IPS-NIHi11 (cell line): ENCODE results near the gene EDARADD.
A peak's percentile ranks its signal among the peaks of the same experiment; 100 is the strongest.

Experiments
- DNase-seq: peaks from one replicate; pipeline ENCODE4 v3.0.0; 2012; ENCODE audit warnings: mixed read lengths, low spot score

EDARADD gene

DNA sequence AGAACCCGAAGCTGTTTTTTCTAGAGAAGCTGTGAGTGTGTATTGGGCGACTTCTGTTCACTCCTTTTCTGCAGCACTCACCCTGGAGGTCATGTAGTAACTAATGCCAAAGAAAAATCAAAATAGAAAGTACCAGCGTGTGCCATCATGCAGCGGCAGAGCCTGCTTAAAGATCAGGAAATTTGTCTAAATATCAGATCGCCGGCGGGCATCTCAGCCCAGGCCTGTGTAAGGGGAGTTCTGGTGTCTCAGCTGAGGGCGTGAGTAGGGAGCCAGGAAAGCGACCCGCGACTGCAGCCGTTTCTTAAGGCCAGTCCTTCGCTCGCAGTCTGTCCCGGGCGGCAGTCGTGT lies 768 bp downstream of the EDARADD start:
- no peak for DNase-seq

DNA sequence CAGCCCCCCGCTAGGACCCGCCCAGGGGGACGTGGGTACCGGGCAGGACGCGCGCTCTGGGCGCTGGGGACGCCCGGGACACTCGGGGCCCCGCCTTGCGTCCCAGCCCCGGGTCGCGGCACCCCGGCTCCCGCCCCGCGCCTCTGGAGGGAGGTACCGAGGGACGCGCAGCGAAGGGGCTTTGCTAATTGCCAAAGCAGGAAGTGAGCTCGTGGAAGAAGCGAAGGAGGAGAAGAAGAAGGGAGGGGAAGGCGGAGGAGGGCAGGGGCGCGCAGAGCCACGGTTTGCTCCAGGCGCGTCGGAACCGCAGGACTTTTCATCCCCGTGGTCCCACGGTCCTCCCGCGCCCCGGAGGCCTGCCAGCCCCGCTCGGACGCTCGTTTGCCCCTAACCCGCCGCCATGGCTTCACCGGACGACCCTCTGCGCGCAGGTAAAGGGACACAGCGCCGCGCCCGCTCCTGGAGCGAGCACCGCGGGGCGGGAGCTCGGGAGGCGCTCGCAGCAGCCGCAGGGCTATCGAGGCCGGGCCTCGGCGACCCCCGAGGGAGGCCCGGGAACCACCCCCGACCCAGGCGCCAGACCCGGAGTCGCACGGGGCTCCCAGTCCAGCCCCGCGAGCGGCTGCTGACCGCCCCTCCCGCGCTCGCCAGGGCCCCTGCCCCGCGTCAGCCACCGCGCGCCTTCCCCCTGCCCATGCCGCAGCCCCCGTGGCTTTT lies 1.3 kb downstream of the EDARADD start:
- DNase-seq: peak; percentile 76

DNA sequence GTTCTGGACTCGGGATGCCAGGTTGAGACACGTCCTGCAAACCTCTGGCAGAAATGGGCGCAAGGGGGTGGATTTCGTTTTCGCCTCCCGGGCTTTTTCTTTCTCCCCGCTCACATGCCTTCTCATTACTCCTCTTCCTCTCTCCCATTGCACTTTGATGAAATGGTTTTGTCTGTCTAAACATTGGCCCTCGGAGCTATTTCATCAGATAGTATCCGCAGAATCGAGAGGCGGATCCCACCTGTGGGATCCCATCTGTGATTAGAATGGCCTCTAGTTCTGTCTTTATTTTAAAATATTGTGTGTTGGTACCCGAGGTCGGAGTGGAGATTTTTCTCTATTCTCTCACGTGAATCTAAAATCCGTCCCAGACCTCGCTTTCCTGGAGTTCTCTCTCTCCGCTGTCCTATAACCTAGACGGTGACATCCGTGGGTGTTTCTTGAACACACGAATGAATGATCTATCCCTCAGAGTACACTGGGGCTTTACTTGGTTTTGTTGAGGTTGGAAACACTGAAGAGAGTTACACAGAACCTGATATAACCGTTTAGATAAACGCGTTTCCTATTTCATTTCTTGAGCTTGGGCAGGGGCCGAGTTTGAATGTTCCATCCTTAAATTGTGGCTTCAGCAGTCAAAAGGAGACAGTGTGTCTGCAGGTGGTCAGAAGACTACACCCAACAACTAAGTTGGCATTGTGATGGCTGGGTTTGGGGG lies 2.0 kb downstream of the EDARADD start:
- DNase-seq: no peak

DNA sequence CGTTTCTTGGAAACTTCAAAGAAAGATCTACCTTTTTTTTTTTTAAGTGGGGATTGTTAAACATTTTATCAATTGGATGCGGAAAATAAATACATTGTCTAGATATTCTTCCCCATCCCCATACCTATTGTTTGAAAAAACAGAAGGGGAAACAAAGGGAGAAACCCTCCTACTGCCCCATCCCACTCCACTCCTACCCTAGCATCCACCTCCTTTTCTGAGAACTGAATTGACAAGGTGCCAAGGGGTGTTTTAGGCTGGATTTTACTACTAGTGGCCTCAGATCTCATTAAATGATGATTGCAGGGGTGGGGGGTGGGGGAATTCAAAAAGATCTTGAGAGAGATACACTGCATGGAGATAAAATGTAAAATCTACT lies 2.6 kb downstream of the EDARADD start:
- DNase-seq: no peak

DNA sequence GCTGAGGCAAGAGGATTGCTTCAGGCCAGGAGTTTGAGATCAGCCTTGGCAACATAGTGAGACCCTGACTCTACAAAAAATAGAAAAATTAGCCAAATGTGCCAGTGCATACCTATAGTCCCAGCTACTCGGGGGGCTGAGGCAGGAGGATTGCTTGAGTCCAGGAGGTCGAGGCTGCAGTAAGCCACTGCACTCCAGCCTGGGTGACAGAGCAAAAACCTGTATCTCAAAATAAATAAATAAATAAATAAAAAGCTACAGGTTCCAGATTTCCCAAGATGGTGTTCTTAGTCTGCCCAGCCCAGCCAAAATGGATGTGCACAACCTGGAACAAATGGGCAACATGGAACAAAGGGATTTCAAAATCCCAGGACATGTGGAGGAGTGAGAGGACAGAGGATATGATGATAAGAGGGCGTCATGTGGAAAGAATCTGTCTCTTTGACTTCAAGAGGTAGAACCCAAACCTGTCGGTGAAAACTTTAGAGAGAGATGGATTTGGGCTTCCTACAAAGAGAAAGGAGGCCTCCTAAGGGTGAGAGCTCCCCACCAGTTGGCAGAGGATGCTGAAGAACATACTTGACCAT lies 3.2 kb downstream of the EDARADD start:
- no peak for DNase-seq

DNA sequence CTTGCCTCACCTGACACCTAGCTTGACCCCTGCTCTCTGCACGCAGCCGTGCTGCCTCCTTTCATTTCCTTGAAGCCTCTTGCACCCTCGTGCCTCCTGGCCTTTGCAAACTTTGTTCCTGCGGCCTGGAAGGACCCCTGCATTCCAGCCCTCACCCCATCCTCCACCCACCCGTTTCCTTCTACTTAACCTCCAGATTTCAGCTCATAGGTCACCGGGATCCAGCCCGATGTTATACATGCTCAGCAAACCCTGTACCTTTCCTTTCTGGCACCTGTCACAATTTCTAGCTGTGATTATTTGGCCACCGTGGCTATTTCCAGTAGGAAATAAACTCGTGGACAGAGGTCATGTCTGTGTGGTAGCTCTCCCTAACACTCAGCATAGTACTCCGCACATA lies 4.5 kb downstream of the EDARADD start:
- DNase-seq: no peak

DNA sequence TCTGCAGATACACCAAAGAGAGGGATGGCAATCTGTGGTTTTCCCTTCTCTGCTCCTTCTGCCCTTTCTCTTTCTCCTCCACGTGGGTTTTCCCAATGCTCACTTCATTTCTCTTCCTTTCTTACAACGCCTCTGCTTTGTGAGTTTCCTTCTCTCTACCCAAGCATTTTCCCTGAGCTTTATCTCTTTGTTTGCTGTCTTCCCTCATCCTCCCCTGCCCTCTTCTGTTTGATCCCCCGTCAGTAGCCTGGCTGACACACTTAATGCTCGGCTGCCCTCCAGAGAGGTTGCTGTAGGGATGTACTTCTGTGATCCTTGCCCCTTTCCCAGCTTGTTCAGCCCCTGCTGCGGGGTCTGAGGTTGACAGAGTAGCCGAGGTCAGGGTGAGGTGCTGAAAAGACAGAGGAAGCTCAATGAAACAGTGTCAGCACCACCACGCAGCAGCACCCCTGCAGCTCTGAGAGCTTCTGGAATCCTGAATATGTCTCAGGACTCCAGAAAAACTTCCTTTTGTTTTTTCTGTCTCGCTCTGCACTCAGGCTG lies 6.0 kb downstream of the EDARADD start:
- DNase-seq: peak; percentile 47

DNA sequence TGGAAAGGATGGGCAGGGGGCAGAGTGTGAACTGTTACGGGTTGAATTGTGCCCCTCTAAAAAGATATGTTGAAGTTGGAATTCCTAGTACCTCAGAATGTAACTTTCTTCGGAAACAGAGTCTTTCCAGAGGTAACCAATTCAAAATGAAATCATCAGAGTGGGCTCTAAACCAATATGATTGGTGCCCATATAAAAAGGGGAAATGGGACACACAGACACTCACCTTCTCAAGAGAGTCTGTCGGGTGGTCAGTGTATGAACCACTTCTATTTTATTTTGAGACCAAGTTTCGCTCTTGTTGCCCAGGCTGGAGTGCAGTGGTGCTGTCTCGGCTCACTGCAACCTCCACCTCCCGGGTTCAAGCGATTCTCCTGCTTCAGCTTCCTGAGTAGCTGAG lies 7.6 kb downstream of the EDARADD start:
- no peak for DNase-seq

DNA sequence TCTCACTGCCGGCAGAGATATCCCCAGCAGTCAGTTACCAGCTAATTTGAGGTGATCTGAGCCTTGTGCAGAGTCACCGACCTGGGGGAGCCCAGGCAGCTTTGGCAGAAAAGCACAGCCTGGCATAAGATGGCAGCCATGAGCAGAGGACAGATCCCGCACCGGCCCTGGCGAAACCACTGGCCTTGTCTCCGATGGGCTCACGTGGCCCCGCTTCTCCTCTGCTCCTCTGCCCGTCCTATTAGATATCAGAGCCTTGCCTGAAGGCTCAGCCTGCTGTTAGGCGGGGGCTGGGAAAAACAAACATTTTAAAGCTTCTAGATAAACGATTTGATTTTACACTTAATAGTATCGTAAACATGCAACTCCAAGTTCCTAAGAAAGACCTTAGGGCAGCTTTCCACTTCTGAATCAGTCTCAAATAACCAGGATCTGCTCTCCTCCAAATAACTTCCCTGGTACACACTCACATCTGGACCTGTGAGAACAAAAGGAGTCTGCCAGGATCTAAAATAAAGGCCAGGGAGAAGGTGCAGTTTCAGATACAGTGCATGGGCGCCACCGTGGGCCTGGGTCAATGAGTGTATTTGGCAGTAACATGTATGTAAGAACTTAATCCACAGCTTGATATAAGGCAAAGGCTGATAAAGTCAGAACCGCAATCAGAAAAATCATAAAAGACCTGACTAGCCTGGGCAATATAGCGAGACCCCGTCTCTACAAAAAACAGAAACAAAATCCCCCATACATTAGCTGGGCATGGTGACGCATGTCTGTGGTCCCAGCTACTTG lies 10.0 kb downstream of the EDARADD start:
- no peak for DNase-seq

DNA sequence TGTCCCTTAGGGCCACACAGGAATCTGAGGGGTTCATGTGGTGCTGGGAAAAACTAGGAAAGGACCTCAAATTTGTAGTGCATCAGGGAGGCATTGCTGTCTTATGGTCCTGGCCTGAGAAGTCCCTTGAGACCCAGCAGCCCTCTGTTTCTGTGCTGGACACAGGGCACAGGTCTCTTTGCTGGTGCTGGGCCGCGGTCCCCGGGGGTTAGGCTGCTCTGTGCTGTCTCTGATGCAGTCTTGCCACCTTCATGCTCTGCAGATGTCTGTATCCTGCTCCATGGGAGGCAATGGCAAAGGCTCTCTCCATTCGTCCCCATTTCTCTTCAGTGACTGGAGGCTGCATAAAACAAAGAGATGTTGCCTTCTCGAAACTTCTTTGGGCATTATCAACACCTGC lies 13.0 kb downstream of the EDARADD start:
- no peak for DNase-seq

DNA sequence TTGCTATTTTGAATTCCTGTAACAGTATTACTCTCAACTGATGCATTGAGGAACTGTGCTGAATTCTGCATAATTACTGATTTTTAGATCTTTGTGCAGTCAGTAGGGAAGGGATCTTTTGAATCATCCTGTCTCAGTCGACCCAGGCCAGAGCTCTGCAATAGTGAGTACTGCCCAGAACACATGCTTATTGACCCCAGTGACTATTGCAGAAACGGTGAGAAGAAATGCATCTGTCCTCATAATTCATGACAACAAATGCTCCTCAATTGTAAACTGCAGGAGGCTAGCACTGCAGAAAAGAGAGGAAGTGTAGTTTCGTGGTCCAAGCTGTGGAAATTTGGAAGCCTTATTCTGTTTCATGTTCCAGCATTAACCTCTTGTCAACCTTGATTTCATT lies 19.6 kb downstream of the EDARADD start:
- DNase-seq: no peak

DNA sequence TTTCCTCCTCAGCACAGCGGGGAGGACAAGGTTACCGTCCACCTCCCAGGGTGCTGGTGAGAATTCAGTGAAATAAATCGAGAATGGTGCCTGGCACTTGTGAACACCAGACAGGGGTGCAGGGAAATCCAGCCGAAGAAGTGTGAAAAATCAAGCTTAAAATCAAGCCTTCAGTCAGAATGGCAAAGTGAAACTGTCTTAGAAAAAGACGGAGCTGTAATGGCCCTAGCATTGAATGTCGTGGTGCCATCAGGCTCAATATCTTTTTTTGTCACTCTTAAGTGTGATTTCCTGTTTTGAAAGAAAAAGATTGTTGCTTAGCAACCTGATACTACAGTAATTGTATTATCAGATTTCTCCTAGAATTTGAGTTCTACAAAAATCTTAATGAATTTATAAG lies 22.1 kb downstream of the EDARADD start:
- no peak for DNase-seq

DNA sequence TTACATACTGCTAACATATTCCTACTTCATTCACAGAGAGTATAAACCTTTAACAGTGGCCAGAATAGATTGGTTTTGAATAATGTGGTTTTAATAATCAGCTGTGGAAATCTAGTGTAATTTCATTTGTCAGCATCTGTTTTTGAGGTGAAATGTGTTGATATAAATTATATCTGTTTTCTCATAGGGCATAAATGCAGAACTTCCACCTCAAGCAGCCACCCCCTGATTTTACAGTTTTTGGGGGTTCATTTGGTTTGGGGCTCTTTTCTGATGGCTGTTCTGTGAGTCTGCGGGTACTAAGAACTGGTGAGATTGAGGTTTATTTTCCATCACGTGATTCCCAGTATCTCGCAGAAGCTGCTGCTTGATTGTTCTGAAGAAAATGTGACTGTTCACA lies 23.2 kb downstream of the EDARADD start:
- DNase-seq: no peak

DNA sequence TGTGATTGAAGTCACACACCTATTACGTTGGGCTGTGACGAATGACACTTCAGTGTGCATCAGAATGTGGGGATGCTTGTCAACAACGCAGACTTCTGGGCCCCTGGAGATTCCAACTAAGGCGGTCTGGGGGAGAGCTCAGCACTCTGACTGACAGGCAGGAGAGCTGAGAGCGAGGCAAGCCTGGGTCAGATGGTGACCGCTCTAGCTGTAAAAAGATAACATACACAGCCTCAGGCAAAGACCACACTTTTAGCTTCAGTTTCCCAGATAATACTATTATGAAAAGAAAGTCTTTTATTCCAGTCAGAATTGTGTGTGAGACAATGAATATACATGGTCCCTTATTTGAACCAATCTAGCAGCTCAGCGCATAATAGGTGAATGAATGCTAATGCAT lies 25.4 kb downstream of the EDARADD start:
- DNase-seq: no peak

DNA sequence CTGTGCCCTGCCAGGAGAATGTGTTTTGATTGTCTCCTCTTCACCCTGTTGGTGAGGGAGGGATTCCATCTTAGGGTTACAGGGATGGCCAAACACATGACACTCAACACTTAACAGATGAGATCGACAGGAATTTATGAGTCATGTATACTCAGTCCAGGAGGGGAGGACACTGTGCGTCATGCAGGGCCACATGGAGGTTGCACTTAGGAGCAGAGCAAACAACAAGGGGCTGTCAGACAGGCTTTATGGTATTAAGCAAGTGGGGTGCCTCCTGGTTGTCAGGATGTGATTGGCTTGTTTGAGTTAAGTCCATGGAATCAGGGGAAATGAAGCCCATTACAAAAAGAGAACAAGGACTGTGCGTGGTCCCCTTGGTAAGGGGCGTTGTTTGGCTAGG lies 26.9 kb downstream of the EDARADD start:
- DNase-seq: no peak

DNA sequence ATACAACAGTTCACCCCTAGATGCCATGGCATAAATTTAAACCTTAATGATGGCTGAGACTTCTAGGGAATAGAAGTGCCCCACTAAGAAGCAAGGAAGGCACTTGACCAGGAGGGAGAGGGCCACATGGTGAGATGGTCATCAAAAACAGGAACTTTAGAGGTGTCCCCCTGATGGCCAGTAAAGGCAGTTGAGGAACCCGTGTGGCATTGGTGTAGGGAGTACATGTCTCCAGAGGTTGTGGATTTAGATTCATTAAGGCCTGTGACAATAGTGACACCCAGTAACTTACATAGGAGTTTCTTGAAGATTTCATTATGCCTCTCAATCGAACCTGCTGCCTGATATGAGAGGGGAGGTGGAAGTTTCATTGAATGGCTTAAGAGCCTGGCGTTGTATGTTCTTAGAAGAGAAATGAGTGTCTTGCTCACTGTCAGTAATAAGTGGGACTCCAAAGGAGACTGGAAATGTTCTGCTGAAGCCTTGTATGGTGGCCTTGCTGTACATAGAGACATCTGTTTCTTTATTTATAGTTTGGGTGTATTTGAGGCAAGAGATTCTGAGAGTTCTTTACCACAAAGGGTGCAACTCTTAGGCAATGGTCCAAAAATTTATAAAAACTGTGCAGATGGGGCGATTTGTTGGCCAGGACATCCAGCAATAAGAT lies 27.9 kb downstream of the EDARADD start:
- no peak for DNase-seq

DNA sequence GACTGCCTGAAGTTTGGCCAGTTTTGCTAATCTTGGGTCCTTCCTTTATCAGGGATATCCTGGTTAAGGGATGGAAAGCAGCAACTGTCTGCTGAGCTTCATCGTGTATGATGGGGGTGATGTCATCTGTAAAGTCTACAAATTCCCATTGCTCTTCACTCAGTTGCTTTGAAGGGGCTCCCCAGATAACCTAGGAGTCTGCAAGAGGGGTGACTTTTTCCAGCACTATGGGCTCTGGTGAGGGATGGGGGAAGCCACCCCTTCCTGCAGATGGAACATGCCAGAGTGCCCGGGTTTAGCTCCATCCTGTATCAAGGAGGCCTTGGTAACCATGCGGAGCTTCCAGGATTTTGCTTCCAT lies 28.4 kb downstream of the EDARADD start:
- DNase-seq: no peak

DNA sequence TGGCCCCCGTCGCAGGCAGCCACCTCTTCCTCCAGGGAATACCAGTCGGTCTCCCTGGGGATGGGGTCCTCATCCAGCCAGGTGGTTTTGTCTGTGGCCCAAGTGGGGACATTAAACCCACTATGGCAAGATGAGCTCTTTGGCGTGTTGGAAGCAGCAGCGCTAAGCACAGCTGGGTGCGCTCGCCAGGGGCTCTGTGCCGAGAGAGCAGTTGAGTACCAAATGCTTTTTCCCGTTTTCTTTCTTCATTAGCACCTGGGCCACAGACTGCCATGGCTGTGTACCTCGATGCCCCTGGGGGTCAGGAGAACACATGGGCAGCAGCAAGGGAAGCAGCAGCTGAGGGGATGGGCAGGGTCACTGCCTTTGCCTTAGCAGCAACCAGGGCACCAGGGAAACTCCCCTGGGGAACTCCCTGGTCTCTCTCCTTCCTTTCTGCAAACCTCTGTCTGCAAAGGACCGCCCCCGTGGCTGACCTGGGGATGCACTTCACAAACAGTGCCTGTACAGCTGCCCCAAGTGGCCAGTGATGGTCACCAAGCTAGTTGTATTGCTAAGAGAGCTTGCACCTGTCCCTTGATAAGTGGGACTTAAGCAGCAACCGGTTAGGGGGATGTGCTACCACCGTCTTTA lies 31.1 kb downstream of the EDARADD start:
- peak; percentile 28 for DNase-seq

DNA sequence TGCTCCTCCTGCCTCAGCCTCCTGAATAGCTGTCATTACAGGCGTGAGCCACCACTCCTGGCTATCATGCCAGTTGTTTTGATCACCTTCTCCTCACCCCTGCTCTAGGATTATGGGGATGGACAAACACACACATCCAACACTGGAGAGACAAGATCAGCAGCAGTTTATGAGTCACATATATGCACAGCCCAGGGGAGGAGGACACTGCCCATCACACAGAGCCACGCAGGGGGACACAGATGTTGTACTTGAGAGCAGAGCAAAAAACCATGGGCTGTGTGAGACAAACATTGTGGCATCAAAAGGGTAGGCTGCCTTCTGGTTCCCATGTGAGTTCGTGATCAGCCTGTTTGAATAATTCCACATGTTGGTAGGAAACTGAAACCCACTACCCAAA lies 32.1 kb downstream of the EDARADD start:
- DNase-seq: no peak

DNA sequence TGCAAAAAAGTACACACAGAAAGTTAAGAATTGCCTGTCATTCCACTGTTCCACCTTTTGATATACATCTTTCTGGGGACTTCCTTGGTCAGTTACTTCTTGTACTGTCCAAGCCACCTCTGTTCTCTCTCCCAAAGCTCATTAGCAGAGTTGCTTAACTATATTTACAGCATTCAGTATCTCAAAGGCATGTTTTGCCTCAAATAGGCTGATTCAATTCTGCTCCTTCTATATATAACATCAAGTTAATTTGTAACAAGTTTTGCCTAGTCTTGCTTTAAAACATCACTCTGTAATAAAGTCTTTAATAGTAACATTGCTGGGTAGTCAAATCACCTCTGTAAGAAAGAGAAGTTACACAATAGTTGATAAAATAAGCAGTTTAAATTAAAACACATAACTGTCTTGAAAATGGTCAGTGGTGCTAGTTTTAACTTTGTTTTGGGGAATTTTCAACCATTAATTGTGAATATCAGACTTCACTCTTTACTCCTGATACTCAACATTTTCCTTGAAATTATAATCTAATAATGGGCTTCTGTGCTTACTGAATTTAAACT lies 35.7 kb downstream of the EDARADD start:
- no peak for DNase-seq

DNA sequence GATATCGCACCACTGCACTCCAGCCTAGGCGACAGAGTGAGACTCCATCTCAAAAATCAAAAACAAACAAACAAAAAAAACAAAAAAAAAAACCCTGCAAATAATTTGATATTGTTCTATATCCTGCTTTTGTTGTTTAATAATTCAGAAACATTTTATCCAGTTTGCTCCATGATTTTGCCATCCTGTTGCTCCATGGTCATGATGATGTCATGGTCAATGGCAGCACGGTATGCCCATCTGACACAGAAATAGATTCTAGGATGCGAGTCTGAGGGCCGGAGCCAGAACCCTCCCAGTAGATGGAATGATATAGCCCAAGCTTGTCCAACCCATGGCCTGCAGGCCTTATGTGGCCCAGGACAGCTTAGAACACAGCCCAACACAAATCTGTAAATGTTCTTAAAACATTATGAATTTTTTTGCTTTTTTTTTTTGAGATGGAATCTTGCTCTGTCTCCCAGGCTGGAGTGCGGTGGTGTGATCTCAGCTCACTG lies 39.8 kb downstream of the EDARADD start:
- no peak for DNase-seq
